OCI-LY1 (cell line): ENCODE measurements around the gene AMOT.

Experiments
- EZH2 ChIP-seq: fragments of 200-600 bp; sonication (generic), shearing (Covaris generic); IDR thresholded peaks from 2 replicates; pipeline ENCODE4 v1.8.0; 2017; ENCODE audit warnings: borderline replicate concordance, mixed run types, mild to moderate bottlenecking, antibody characterized with exemption, low read length, moderate library complexity, mixed read lengths
- TF ChIP-seq, protein P1 (sequence below): fragments of 200-600 bp; sonication (generic), shearing (Covaris generic); IDR thresholded peaks from 2 replicates; pipeline ENCODE4 v1.5.1; 2017; ENCODE audit warnings: mild to moderate bottlenecking, antibody characterized with exemption, low read length, moderate library complexity, mixed read lengths

DNA sequence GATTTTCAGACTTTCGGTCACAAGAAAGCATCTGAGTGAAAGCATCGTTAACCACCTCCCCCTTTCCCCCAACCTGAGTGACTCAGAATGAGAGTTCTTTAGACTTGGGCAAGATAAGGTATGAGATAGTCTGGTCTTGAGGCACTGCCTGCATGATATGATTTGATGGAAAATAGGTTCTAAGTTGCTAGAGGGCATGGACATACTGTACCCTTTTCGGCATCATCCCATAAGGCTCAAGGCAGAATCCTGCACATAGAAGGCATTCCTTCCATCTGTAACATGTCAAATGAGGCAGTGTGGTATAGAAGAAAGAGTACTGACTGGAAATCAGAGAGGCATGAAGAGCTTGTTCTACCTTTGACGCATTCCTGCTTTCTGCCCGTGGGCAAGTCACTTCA, 16.8 kb upstream of the AMOT start:
- TF ChIP-seq EZH2, result no peak
- TF ChIP-seq, protein P1, sequence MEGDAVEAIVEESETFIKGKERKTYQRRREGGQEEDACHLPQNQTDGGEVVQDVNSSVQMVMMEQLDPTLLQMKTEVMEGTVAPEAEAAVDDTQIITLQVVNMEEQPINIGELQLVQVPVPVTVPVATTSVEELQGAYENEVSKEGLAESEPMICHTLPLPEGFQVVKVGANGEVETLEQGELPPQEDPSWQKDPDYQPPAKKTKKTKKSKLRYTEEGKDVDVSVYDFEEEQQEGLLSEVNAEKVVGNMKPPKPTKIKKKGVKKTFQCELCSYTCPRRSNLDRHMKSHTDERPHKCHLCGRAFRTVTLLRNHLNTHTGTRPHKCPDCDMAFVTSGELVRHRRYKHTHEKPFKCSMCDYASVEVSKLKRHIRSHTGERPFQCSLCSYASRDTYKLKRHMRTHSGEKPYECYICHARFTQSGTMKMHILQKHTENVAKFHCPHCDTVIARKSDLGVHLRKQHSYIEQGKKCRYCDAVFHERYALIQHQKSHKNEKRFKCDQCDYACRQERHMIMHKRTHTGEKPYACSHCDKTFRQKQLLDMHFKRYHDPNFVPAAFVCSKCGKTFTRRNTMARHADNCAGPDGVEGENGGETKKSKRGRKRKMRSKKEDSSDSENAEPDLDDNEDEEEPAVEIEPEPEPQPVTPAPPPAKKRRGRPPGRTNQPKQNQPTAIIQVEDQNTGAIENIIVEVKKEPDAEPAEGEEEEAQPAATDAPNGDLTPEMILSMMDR, result no peak
